Lower leg skin (tissue), 4 donors: ENCODE data around the gene DAB1. TPM values are rescaled to one million over a fixed set of nuclear protein-coding genes. Genes with fewer than 3 reads are reported as not detected.

Experiments used
- DNase-seq, 2 donors: peaks; one replicate each; pipeline ENCODE4 v3.0.0-alpha.2; 2019; ENCODE audit warnings: low spot score in 2 of 2
- H3K4me3 ChIP-seq: fragments of 200-600 bp; sonication (generic); 2 replicates; pipeline ENCODE4 v1.5.1; 2017; ENCODE audit warnings: mild to moderate bottlenecking, low read depth; ENCODE audit not compliant: poor library complexity, severe bottlenecking
- CTCF ChIP-seq, 3 donors: fragments of 450-650 bp; IDR thresholded peaks; one replicate each; pipeline ENCODE4 v1.5.1; 2016; ENCODE audit warnings: antibody characterized with exemption in 3 of 3, mild to moderate bottlenecking in 3 of 3, moderate library complexity in 2 of 3
- POLR2A ChIP-seq, 2 donors: fragments of 450-650 bp; IDR thresholded peaks; one replicate each; pipeline ENCODE4 v1.6.1; 2016 to 2017; ENCODE audit warnings: antibody characterized with exemption in 2 of 2, mild to moderate bottlenecking in 1 of 2, moderate library complexity in 1 of 2
- WGBS, 2 donors: methylation state at CpG; one replicate each; pipeline ENCODE4 v1.1.5; 2018; 5-methylcytosine and 5-hydroxymethylcytosine counted together
- intact Hi-C: fragments of 100-400 bp; cut with DNase I; formaldehyde crosslinking; loops from one replicate; pipeline ENCODE4 v1.15.0; 2023; ENCODE audit warnings: low total_unique reads
- total RNA-seq, 4 donors: library from RNA; depleted of rRNA; stranded (reverse); fragments of >200 nt; gene quantifications; one replicate each; pipeline ENCODE4 v1.1.0, GENCODE V29; 2016

Gene DAB1
- total RNA-seq, 4 donors from 2014 or later = 0.58 TPM; not detected in 3

GRCh38 chr1:57381871-57382270, 42.0 kb downstream of the DAB1 start:
- intact Hi-C loops = no loop called here
- H3K4me3 ChIP-seq = no peak overlapping the region
- no peak for DNase-seq
- no peak for TF ChIP-seq CTCF (IDR thresholded peaks at IDR 0.05)
- TF ChIP-seq POLR2A (IDR thresholded peaks at IDR 0.05) = no peak
- 35 to 50% methylated on average over 2 of the region's 2 CpGs for WGBS, 2 donors

GRCh38 chr1:57381426-57381825, 42.4 kb downstream of the DAB1 start:
- intact Hi-C loops = no loop called here
- DNase-seq = no peak
- WGBS, 2 donors = 86 to 88% methylated on average over 4 of the region's 4 CpGs
- no peak overlapping the region for H3K4me3 ChIP-seq
- TF ChIP-seq POLR2A (IDR thresholded peaks at IDR 0.05) = no peak
- no peak for TF ChIP-seq CTCF (IDR thresholded peaks at IDR 0.05)

- no peak overlapping the region for H3K4me3 ChIP-seq
- intact Hi-C loops = no loop called here
- 84 to 89% methylated on average over 3 of the region's 3 CpGs for WGBS, 2 donors
- no peak for DNase-seq
- TF ChIP-seq CTCF (IDR thresholded peaks at IDR 0.05) = no peak
- TF ChIP-seq POLR2A (IDR thresholded peaks at IDR 0.05) = no peak
Measured at GRCh38 chr1:57380923-57381322, 42.9 kb downstream of the DAB1 start.

- 66 to 69% methylated on average over 2 of the region's 2 CpGs for WGBS, 2 donors
- intact Hi-C loops = no loop called here
- no peak overlapping the region for H3K4me3 ChIP-seq
- TF ChIP-seq POLR2A (IDR thresholded peaks at IDR 0.05) (no peak), CTCF (IDR thresholded peaks at IDR 0.05) (no peak)
- DNase-seq = no peak
Measured at GRCh38 chr1:57378534-57378933, 45.3 kb downstream of the DAB1 start.

GRCh38 chr1:57377339-57378139, 46.3 kb downstream of the DAB1 start:
- DNase-seq = no peak
- 61 to 79% methylated on average over 4 of the region's 4 CpGs for WGBS, 2 donors

More at GRCh38 chr1:57377339-57378139, 46.3 kb downstream of the DAB1 start:
- H3K4me3 ChIP-seq = no peak overlapping the region
- TF ChIP-seq POLR2A (IDR thresholded peaks at IDR 0.05) = no peak
- TF ChIP-seq CTCF (IDR thresholded peaks at IDR 0.05) = no peak
- intact Hi-C loops = no loop called here
